GM19395 (cell line): ENCODE results near the gene GPBAR1.
A peak's percentile ranks its signal among the peaks of the same experiment; 100 is the strongest.

Experiments
- ATAC-seq: cut with Tn5 transposase; IDR thresholded peaks from one replicate; pipeline ENCODE4 v1.9.1; 2021; ENCODE audit warnings: mild to moderate bottlenecking, moderate library complexity; ENCODE audit not compliant: unreplicated experiment

Gene GPBAR1

DNA sequence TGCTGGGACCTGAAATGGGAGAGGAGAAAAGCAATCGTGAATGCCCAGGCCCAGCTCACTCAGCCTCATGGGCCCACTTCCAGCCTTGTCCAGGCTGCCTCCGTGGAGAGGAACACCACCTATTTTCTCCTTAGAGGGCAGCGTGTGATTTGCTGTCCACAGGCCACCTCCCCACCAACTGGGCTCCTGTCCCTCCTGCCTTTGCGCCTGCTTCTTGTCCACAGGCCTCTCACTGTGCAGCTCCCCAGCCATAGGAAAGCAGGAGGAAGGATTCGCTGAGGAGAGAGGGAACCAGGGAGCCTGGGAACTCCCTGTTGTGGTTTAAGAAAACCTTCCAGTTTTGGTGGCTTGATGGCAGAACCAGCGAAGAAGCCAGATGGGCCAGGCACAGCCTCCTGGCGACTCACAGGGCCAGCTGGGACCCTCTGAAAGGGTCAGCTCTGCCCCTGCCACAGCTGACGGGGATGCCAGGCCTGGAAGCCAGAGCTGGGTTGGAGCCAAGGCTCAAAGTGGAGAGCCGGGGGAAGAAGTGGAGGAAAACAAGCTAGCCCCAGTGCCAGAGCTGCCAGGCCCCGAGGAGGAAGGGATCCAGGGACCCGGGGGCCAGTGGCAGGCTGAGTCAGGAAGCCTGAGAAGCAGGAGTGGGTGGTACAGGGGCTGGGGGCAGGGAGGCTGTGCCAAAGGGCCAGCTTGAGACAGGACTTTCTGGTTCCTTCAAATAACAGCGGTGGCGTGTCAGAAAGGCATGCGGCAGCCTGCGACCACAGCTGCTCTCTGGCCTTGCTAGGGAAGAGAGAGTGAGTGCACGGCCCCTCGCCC is 21.6 kb downstream of the GPBAR1 start:
- ATAC-seq: no peak

GRCh38 chr2:218284106-218284811 is 23.4 kb downstream of the GPBAR1 start:
- peak; percentile 50 for ATAC-seq

GRCh38 chr2:218285604-218286003 is 24.8 kb downstream of the GPBAR1 start:
- ATAC-seq: no peak

GRCh38 chr2:218286570-218287459 is 26.0 kb downstream of the GPBAR1 start:
- ATAC-seq: peak; percentile 70

DNA sequence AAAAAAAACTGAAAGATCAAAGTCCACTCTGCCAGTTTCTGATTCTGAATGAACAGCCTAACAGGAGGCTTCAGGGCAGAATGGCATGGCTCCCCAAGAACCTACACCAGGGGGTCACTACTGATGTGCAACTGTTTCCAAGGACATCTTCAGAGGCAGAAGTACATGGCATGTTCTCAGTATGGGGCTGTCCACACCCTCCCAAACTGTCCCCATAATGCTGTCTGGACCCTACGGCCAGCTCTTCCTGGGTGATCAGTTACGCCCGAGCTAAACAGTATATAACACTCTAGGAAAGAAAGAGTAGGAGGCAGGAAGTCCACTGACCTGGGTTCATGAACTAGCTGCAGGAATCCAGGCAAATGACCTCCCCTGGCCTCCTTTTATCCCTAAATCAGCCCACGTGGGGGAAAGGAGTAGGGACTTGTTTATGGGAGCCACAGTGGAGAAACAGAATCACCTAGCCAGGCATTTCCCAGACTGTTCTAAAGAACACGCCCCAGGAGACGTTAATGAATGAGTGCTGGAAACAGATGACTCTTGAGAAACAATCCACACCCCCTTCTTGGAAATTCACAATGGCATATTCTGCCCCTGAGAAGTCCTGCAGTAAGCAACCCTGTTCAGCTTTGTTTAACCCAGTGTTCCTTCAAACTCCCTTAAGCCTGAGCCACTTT is 29.0 kb downstream of the GPBAR1 start:
- no peak for ATAC-seq

DNA sequence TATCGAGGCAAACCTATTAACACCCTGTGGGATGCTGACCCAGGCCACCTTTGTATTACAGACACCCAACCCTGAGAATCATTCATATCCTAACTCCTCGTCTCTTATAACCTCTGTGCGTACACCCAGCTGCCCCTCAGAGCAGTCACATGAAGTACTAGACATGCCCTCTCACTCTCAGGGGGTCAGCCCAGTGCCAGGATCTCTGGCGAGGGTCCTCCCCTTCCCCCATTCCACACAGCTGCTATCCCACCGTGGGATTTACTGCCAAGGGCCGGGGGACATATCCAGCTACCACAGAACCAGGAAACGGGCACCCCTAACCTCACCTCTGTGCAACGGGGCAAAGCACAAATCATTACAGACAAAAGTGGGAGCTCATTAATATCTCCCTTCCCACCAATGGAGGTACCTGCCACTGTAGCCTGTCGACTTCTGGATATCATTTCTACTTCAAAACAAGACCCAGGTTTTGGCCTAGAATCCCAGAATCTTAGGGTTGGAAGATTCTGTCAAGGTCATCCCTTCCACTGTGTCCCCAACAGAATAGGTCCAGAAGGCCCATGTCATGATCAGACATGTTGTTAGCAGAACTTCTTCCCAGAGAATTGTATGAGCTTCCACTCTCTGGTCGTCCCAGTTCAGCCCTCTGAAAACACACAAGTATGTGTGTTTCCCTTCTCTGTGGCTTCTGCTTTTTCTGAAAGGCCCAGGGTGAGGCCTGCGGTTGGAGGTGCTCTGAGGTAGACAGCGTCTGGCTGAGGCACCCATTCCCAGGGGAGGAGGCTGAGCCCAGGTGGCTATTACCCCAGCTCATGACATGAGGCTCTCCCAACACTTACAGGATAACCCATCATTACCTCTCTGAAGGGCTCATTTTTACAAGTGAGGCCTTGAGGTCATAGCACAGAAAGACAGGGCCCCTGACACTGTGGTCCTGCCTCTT is 29.8 kb downstream of the GPBAR1 start:
- ATAC-seq: peak; percentile 54

DNA sequence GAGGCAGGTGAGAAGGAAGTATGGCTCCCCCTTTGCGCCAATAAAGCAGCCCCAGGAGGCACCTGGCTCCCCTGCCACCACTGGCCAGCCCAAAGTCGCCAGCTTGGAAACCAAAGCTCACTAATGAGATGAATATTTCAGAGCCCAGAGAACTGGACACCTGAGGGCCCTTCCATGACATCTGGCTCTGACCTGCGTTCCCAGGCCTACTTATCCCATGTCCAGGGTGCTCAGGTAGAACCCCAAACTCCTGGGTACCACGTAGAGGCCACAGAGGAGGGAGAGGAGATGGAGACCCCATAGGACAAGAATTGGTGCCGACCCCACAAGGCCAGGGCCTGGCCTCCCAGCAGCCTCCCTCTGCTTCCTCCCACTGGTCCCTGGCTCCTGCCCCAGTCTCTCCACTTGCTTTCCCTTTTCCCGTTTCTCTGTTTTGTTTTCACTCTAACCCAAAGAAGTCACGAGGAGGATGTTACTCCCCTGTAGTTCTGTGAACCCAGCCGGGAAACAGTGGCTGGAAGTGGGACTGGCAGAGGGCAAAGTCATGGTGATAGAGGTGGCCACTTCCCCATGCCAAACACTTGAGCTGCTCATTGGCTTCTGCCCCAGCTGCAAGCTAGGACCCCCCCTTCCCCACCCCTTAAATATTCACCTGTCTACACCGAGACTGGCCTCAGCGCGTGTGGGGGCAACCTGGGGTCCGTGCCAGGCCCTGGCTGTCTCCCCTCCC is 30.7 kb downstream of the GPBAR1 start:
- no peak for ATAC-seq

GRCh38 chr2:218292048-218293014 is 31.5 kb downstream of the GPBAR1 start, which contains the start of gene TMBIM1:
TMBIM1 (minus strand) TSS chr2:218292503; CDS start chr2:218282141, 10,362 bp downstream.
- ATAC-seq: peak; percentile 72

GRCh38 chr2:218293715-218294429 is 33.1 kb downstream of the GPBAR1 start:
- ATAC-seq: no peak

GRCh38 chr2:218294430-218295022 is 33.7 kb downstream of the GPBAR1 start:
- ATAC-seq: no peak

- no peak for ATAC-seq
These were observed 34.2 kb downstream of the GPBAR1 start for GRCh38 chr2:218295029-218295428.

DNA sequence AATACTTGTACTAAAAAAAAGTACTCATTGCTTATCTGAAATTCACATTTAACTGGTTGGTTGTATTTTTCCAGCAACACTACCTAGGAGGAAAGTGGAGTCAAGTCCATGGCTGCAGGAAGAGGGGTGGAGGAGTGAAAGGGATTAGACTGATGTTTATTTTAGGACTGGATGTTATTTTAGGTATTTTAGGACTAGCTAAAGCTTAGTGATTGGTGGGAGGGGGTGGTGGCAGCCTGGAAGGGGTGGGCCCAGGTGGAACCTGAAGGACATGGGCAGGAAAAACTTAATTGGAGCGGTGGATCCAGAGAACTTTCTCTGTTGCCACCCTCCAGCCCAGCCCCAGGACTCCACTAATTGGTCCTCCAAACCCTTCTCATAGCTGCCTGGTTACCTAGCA is 35.4 kb downstream of the GPBAR1 start:
- no peak for ATAC-seq

DNA sequence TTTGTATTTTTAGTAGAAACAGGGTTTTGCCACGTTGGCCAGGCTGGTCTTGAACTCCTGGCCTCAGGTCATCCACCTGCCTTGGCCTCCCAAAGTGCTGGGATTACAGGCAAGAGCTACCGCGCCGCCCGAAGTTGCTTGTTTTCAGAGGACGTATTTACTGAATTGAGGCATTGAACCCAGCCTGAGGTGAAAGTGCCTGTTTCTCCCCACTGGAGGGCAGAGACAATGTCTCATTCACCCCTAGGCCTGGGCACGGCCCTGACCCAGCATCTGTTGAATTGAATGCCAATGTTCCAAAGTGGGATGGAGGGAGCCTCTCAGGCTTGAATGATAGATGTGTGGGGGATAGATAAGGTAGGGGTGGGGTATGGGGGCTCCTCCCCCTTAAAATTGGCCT is 36.0 kb downstream of the GPBAR1 start:
- no peak for ATAC-seq

DNA sequence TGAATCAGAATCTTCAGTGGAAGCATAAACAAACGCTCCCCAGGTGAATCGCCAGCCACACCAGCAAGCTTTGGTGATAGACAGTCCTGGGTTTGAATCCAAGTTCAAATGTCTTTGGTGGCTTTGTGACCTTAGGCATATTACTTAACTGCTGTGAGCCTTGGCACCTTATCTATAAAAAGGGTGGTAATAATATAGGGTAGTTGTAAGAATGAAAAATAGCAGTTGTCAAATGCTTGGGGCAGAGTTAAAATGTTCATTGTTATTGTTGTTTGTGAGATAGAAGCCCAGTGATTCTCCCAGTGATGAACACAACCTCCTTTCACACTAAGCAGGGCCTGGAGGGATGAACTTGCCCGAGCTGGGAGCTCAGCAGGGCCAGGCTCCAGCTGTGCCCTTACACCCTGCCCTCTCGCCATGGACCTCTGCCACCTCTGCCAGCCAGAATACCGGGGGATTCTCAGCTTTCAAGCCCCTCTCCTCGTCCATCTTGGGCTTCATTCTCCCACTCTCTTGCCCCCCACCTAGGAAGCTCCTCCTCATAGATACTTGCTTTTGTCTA is 37.6 kb downstream of the GPBAR1 start:
- no peak for ATAC-seq

DNA sequence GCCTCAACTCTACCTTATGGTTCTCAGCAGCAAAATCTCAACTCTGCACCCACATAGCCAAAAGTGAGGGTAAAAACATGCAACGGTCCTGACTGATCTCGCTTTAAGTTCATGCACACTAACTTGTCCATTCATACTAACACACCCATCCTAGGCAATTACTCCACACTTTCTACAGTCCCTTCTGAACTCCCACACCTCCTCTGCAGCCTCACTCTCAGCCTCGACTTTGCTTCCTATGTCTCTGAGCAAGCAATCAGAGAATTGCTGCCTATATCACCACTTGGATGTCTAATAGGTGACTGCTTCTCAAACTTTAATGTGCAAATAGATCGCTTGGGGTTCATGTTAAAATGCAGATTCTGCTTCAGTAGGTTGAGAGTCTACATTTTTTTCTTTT is 39.3 kb downstream of the GPBAR1 start:
- ATAC-seq: no peak

- ATAC-seq: peak; percentile 80
These were observed 40.5 kb downstream of the GPBAR1 start for GRCh38 chr2:218301176-218301819.
